Fibroblast of lung (primary cell): ENCODE measurements around the gene ZNF559.

Source experiments
- EZH2 ChIP-seq: IDR thresholded peaks from 2 replicates; pipeline ENCODE4 v1.5.1; 2012; ENCODE audit warnings: low read length, control low read depth, mild to moderate bottlenecking; ENCODE audit errors: missing control alignments
- TF ChIP-seq, protein P1 (sequence below), 2 donors: IDR thresholded peaks in 1 of 2; conservative IDR thresholded peaks in 1 of 2; 1 replicate in 1 of 2; 2 replicates in 1 of 2; pipeline ENCODE4 v1.5.1; 2011 to 2012; ENCODE audit warnings: low read length in 2 of 2, control low read depth in 1 of 2, inconsistent platforms in 1 of 2, low read depth in 1 of 2, mild to moderate bottlenecking in 1 of 2

DNA sequence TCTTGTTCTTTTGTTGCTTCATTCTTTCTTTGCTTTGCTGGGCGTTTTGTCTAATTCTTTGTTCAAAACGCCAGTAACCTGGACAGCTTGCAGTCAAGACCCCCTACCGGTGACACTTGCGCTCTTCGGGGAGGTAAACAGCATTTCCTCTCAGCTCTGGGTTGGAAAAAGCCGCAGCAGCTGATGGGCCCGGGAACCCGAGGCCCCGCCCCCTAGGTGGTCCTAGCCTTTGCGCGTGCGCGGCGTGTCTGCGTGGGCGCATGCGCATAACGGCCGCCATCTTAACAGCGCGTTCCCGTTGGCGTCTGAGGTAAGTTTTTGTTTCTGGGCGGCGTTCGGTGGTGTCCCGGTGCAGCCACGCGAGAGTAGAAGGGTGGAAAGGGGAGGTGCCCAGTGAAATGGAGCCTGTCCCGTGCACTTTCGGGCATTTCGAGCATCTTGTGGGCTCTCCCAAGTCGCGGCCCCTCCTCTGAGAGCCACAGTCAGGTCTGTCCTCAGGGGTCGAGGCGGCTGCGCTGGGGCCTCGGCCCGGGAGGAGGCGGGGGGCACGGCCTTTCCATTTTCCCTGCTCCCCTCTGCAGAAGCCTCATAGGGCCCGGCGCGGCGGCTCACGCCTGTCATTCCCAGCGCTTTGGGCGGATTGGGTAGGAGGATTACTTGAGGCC lies at the start of gene ZNF559:
- TF ChIP-seq, protein P1, sequence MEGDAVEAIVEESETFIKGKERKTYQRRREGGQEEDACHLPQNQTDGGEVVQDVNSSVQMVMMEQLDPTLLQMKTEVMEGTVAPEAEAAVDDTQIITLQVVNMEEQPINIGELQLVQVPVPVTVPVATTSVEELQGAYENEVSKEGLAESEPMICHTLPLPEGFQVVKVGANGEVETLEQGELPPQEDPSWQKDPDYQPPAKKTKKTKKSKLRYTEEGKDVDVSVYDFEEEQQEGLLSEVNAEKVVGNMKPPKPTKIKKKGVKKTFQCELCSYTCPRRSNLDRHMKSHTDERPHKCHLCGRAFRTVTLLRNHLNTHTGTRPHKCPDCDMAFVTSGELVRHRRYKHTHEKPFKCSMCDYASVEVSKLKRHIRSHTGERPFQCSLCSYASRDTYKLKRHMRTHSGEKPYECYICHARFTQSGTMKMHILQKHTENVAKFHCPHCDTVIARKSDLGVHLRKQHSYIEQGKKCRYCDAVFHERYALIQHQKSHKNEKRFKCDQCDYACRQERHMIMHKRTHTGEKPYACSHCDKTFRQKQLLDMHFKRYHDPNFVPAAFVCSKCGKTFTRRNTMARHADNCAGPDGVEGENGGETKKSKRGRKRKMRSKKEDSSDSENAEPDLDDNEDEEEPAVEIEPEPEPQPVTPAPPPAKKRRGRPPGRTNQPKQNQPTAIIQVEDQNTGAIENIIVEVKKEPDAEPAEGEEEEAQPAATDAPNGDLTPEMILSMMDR (conservative IDR thresholded peaks at IDR 0.05 in 1 of 2, IDR thresholded peaks at IDR 0.05 in 1 of 2; ENCODE audit: low read depth in 1 of 2, low read length in 2 of 2): peak; percentile 11 to 38
- TF ChIP-seq EZH2: no peak
